Progenitor cell of endocrine pancreas (in vitro differentiated cells): ENCODE measurements around the gene KLHL17. TPM values are rescaled to one million over a fixed set of nuclear protein-coding genes. Genes with fewer than 3 reads are reported as not detected.
"Not testable (repeated sequence)": the region's sequence is repeated elsewhere in the genome, so short reads cannot be mapped to it uniquely, and the experiment has no call there.

ENCODE experiments used
- DNase-seq: peaks from one replicate; pipeline ENCODE4 v3.0.0; 2021; ENCODE audit warnings: low spot score; ENCODE audit not compliant: unreplicated experiment
- H3K27ac Mint-ChIP-seq: 2 replicates; pipeline ENCODE4 v1.8.0; 2021; ENCODE audit warnings: mild to moderate bottlenecking, moderate library complexity, mixed read lengths
- H3K27me3 Mint-ChIP-seq: 2 replicates; pipeline ENCODE4 v1.8.0; 2021; ENCODE audit warnings: mixed read lengths
- H3K36me3 Mint-ChIP-seq: 2 replicates; pipeline ENCODE4 v1.8.0; 2022; ENCODE audit warnings: mixed read lengths; ENCODE audit not compliant: insufficient read depth
- H3K4me1 Mint-ChIP-seq: 2 replicates; pipeline ENCODE4 v1.8.0; 2021; ENCODE audit warnings: low read depth, mixed read lengths
- H3K4me3 Mint-ChIP-seq: 2 replicates; pipeline ENCODE4 v1.8.0; 2021; ENCODE audit warnings: low read depth, mild to moderate bottlenecking, moderate library complexity, mixed read lengths
- H3K9me3 Mint-ChIP-seq: 2 replicates; pipeline ENCODE4 v1.8.0; 2021; ENCODE audit warnings: low read depth, mixed read lengths
- CTCF ChIP-seq: fragments of 200-600 bp; sonication (generic); IDR thresholded peaks from one replicate; pipeline ENCODE4 v1.5.0; 2021; ENCODE audit warnings: antibody characterized with exemption, mild to moderate bottlenecking; ENCODE audit not compliant: unreplicated experiment
- total RNA-seq: library from RNA; stranded (reverse); gene quantifications from 2 replicates; pipeline ENCODE4 v1.2.1, GENCODE V29; 2021

The KLHL17 gene
- total RNA-seq, 1 donor from 2014 or later, result 45.3 TPM

- Mint-ChIP-seq H3K9me3 (peaks cover 3% of the 10 kb centered on the region), H3K4me3 (no peak within 1 kb of the TSS), H3K36me3 (peaks cover 2% of the 10 kb centered on the region), H3K27me3 (peaks cover 37% of the 10 kb centered on the region), H3K4me1 (no peaks in the 10 kb centered on the region), H3K27ac (peak within 1 kb of the TSS; percentile 33)
- TF ChIP-seq CTCF, result no peak
- DNase-seq, result no peak
These were observed 21.7 kb downstream of the KLHL17 start, which contains the start of gene PERM1 for GRCh38 chr1:981955-982558. Gene PERM1 (minus strand): TSS chr1:982093. CDS start chr1:981029, 1,064 bp downstream.

GRCh38 chr1:982765-983436, 22.5 kb downstream of the KLHL17 start:
- peaks cover 38% of the 10 kb centered on the region for H3K27me3 Mint-ChIP-seq
- no peaks in the 10 kb centered on the region for H3K4me1 Mint-ChIP-seq
- H3K9me3 Mint-ChIP-seq, result peaks cover 4% of the 10 kb centered on the region
- peak overlapping the region; percentile 33 for H3K27ac Mint-ChIP-seq
- H3K36me3 Mint-ChIP-seq, result peaks cover 2% of the 10 kb centered on the region
- H3K4me3 Mint-ChIP-seq, result no peak overlapping the region
- DNase-seq, result no peak
- no peak for TF ChIP-seq CTCF

DNA sequence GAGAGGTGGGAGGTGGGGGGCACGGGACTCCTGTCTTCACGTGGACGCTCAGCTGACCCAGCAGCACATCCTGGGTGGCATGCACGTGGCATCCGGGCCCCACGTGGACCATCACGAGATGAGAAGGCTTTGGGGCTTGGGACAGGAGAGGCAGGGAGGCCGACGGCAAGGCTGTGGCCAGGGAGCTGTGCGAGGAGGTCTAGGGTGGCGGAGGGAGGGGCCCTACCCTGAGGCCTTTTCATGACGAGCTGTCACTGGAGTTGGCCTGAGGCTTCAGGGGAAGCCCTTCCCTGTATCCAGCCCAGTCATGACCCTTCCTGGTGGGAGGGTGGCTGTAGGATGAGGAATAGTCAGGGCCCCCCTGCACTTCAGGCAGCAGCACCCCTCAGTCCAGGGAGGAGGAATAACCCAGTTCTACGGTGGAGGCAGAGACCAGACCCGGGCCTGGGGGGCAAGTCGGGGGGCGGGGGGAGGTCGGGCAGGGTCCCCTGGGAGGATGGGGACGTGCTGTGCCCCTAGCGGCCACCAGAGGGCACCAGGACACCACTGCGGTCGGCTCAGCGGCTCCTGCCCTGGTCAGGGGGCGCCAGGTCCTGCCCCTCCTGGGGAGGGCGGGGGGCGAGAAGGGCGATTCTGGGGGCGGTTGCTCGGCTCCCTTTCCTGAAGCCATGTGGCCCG, 23.6 kb downstream of the KLHL17 start:
- H3K27me3 Mint-ChIP-seq, result peaks cover 46% of the 10 kb centered on the region
- H3K36me3 Mint-ChIP-seq, result peaks cover 3% of the 10 kb centered on the region
- peak; percentile 70 for DNase-seq
- H3K27ac Mint-ChIP-seq, result no peak overlapping the region
- no peak overlapping the region for H3K4me3 Mint-ChIP-seq
- H3K9me3 Mint-ChIP-seq, result peaks cover 8% of the 10 kb centered on the region
- TF ChIP-seq CTCF, result peak; percentile 98
- no peaks in the 10 kb centered on the region for H3K4me1 Mint-ChIP-seq

GRCh38 chr1:984476-984814, 24.1 kb downstream of the KLHL17 start:
- TF ChIP-seq CTCF, result peak; percentile 26
- DNase-seq, result no peak
- Mint-ChIP-seq H3K4me1 (no peaks in the 10 kb centered on the region), H3K4me3 (no peak overlapping the region), H3K36me3 (peaks cover 3% of the 10 kb centered on the region), H3K9me3 (peaks cover 11% of the 10 kb centered on the region), H3K27ac (no peak overlapping the region), H3K27me3 (peaks cover 51% of the 10 kb centered on the region)

DNA sequence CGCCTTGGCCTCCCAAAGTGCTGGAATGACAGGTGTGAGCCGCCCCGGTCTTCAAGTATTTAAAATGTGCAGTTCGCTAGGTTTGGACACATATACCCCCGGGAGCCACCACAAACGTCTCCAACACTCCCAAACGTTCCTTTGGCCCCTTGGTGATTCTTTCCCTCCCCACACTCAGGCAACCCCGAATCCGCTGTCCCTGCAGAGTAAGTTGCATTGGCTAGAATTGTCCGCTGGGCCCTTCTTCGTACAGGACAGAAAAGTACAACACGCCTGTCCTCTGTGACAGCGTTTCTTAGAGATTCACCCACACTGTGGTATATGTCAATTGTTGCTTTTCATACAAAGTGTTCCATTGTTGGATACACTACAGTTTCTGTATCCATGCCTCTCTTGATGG, 24.7 kb downstream of the KLHL17 start:
- Mint-ChIP-seq H3K36me3 (peaks cover 3% of the 10 kb centered on the region), H3K27ac (no peak overlapping the region), H3K27me3 (peaks cover 57% of the 10 kb centered on the region), H3K4me3 (no peak overlapping the region), H3K9me3 (peaks cover 11% of the 10 kb centered on the region), H3K4me1 (no peaks in the 10 kb centered on the region)
- TF ChIP-seq CTCF, result no peak
- DNase-seq, result no peak

DNA sequence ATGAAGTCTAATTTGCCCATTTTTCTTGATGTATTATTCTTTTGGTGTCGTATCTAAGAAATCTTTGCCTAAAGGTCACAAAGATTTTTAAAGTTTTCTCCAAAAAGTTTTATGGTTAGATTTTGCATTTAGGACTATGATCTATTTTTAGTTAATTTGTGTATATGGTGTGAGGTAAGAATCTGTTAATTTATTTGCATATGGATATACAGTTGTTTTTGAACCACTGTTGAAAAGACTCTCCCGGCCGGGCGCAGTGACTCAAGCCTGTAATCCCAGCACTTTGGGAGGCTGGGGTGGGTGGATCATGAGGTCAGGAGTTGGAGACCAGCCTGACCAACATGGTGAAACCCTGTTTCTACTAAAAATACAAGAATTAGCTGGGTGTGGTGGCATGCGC, 27.7 kb downstream of the KLHL17 start:
- H3K4me1 Mint-ChIP-seq, H3K27ac Mint-ChIP-seq, H3K4me3 Mint-ChIP-seq, H3K36me3 Mint-ChIP-seq, DNase-seq: not testable (repeated sequence)
- peaks cover 57% of the 10 kb centered on the region for H3K27me3 Mint-ChIP-seq
- H3K9me3 Mint-ChIP-seq, result peaks cover 18% of the 10 kb centered on the region

DNA sequence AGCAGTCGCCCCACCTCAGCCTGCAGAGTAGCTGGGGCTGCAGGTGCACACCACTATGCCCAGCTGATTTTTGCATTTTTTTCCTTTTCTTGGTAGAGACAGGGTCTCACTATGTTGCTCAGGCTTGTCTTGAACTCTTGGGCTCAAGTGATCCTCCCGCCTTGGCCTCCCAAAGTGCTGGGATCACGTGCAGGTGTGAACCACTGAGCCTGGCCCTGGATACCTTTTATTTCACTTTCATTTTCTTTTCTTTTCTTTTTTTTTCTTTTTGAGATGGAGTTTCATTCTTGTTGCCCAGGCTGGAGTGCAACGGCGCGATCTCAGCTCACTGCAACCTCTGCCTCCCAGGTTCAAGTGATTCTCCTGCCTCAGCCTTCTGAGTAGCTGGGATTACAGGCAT, 30.9 kb downstream of the KLHL17 start:
- peaks cover 18% of the 10 kb centered on the region for H3K9me3 Mint-ChIP-seq
- not testable (repeated sequence) for H3K4me1 Mint-ChIP-seq, H3K36me3 Mint-ChIP-seq, H3K4me3 Mint-ChIP-seq, DNase-seq, H3K27ac Mint-ChIP-seq
- peaks cover 48% of the 10 kb centered on the region for H3K27me3 Mint-ChIP-seq
